Measurements from ENCODE around the gene RBM45. TPM values are rescaled to one million over a fixed set of nuclear protein-coding genes. Genes with fewer than 3 reads are reported as not detected.

Gene RBM45
- total and polyA plus RNA-seq, 2 experiments from 2014 or later = 4.3 to 12.7 TPM

- Histone ChIP-seq H3K4me3 (no peak overlapping the region), H3K9me2 (replicated peaks; ENCODE audit: insufficient read depth) (no peaks in the 10 kb centered on the region), H3K36me3 (replicated peaks; ENCODE audit: insufficient read depth, low read depth) (no peaks in the 10 kb centered on the region), H3K79me2 (no peaks in the 10 kb centered on the region), H2AFZ (no peak overlapping the region), H3K27me3 (no peaks in the 10 kb centered on the region), H4K20me1 (ENCODE audit: insufficient read depth, poor library complexity, severe bottlenecking) (no peaks in the 10 kb centered on the region), H3K27ac (no peak overlapping the region), H3K9me3 (ENCODE audit: low read depth) (no peaks in the 10 kb centered on the region), H3K4me2 (no peak overlapping the region), H3K4me1 (ENCODE audit: insufficient read depth) (no peaks in the 10 kb centered on the region)
- no peak for DNase-seq (ENCODE audit: low spot score)
- TF ChIP-seq CTCF (IDR thresholded peaks at IDR 0.05; ENCODE audit: poor library complexity) = no peak
- TF ChIP-seq EZH2 (IDR thresholded peaks at IDR 0.05; ENCODE audit: borderline replicate concordance) = no peak
- TF ChIP-seq EZH2phosphoT487 (IDR thresholded peaks at IDR 0.05; ENCODE audit: low read depth, severe bottlenecking, unreplicated experiment) = no peak
- WGBS (ENCODE audit: low lambda C conversion rate, missing lambda C conversion rate) = 80% methylated on average over 5 of the region's 5 CpGs
These were observed 13.6 kb downstream of the RBM45 start for GRCh38 chr2:178125862-178126261.

- Histone ChIP-seq H3K27ac (no peak overlapping the region), H3K9me2 (replicated peaks; ENCODE audit: insufficient read depth) (no peaks in the 10 kb centered on the region), H3K4me1 (ENCODE audit: insufficient read depth) (no peaks in the 10 kb centered on the region), H3K9me3 (ENCODE audit: low read depth) (no peaks in the 10 kb centered on the region), H3K36me3 (replicated peaks; ENCODE audit: insufficient read depth, low read depth) (no peaks in the 10 kb centered on the region), H3K4me3 (no peak overlapping the region), H3K27me3 (no peaks in the 10 kb centered on the region), H3K4me2 (no peak overlapping the region), H2AFZ (no peak overlapping the region), H4K20me1 (ENCODE audit: insufficient read depth, poor library complexity, severe bottlenecking) (no peaks in the 10 kb centered on the region), H3K79me2 (no peaks in the 10 kb centered on the region)
- no peak for DNase-seq (ENCODE audit: low spot score)
- TF ChIP-seq CTCF (IDR thresholded peaks at IDR 0.05; ENCODE audit: poor library complexity) = no peak
- TF ChIP-seq EZH2phosphoT487 (IDR thresholded peaks at IDR 0.05; ENCODE audit: low read depth, severe bottlenecking, unreplicated experiment) = no peak
- 91% methylated on average over 5 of the region's 5 CpGs for WGBS (ENCODE audit: low lambda C conversion rate, missing lambda C conversion rate)
These were observed 16.8 kb downstream of the RBM45 start for GRCh38 chr2:178128836-178129630.

- no peaks in the 10 kb centered on the region for H3K79me2 ChIP-seq
- H3K4me1 ChIP-seq (ENCODE audit: insufficient read depth) = no peaks in the 10 kb centered on the region
- H3K4me3 ChIP-seq = no peak overlapping the region
- no peak for DNase-seq (ENCODE audit: low spot score)
- H3K9me3 ChIP-seq (ENCODE audit: low read depth) = no peaks in the 10 kb centered on the region
- no peaks in the 10 kb centered on the region for H3K36me3 ChIP-seq (replicated peaks; ENCODE audit: insufficient read depth, low read depth)
- H2AFZ ChIP-seq = no peak overlapping the region
- H3K27ac ChIP-seq = no peak overlapping the region
- no peaks in the 10 kb centered on the region for H3K9me2 ChIP-seq (replicated peaks; ENCODE audit: insufficient read depth)
- 89% methylated on average over 5 of the region's 5 CpGs for WGBS (ENCODE audit: low lambda C conversion rate, missing lambda C conversion rate)
- TF ChIP-seq EZH2phosphoT487 (IDR thresholded peaks at IDR 0.05; ENCODE audit: low read depth, severe bottlenecking, unreplicated experiment) = no peak
- TF ChIP-seq EZH2 (IDR thresholded peaks at IDR 0.05; ENCODE audit: borderline replicate concordance) = no peak
- no peak for TF ChIP-seq CTCF (IDR thresholded peaks at IDR 0.05; ENCODE audit: poor library complexity)
- H3K27me3 ChIP-seq = no peaks in the 10 kb centered on the region
- no peaks in the 10 kb centered on the region for H4K20me1 ChIP-seq (ENCODE audit: insufficient read depth, poor library complexity, severe bottlenecking)
- H3K4me2 ChIP-seq = no peak overlapping the region
These were observed 24.2 kb downstream of the RBM45 start for GRCh38 chr2:178136321-178137025.

Measured in hepatocyte (in vitro differentiated cells).